ENCODE results near the gene ATRIP.
"Not testable (repeated sequence)": the region's sequence is repeated elsewhere in the genome, so short reads cannot be mapped to it uniquely, and the experiment has no call there.

The ATRIP gene

DNA sequence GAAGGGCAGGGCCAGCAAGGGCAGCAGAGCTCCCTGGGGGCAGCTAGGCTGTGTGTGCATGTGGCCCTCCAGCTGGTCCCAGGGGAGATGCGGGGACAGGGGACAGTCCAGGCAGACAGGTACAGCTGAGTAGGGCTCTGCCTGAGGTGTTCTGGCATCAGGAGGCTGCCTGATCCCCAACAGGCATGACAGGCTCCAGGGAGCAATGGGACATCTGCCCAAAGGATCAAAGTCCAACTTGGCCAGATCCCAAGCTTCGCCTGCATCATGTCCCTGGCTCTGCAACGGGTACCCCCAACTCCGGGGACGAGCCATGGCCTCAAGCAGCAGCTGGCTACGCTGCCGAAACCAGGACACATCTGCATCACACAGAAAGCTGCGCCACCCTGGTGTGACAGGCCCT is 21.8 kb downstream of the ATRIP start:
- no peak for DNase-seq (ENCODE audit: low read depth in 2 of 2)

DNA sequence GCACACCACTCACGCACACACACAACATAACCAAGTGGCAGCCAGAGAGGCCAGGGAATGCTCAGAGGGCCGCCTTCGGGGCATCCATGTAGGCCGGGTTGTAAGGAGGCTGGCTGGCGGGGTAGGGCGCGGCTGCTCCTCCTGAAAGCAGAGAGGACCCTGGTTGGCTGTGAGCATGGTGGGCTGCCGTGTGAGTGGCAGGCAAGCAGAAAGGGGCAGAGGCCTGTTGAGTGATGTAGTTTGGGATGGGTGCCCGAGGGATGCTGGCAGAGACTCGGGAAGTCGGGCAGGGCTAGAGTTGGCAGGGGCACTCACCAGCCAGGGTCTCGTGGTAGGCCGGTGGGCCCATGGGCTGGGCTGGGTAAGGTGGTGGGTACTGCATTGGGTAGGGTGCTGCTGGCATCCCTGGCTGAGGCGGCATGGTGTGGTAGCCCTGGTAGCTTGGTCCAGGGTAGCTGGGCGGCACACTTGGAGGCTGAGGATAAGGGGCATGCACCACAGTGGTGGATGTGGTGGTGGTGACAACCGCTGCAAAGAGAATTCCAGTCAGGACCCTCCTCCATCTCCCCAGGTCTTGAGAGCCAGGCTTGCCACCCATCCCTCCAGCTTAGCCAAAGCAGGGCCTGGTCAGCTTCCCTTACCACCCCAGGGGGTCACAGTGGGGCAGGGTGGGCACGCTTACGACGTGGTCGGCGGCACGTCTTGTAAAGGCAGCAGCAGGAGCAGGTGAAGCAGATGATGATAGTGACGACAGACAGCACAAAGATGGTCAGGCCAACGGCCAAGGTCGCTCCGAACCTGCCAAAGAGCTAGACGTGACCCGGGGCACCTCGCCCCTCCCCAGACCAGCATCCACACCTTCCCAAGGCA is 22.7 kb downstream of the ATRIP start:
- DNase-seq (ENCODE audit: low read depth in 2 of 2) = no peak

DNA sequence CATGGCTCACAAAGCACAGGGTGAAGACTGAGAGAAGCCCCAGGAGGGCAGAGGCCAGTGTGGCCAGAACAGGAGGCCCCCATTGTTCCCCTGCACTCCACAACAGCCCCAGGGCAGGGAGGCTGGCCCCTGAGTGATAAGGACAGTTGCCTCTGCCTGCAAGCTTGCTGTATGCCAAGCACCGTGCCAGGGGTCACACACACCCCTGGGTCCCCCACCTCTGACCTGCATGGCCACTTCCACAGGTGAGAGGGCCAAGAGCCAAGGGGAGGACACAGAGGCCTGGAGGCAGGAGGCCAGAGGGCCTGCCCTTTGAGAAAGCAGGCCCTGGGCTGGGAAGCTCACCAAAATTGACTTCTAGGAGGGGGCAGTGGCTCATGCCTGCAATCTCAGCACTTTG is 23.7 kb downstream of the ATRIP start:
- DNase-seq (ENCODE audit: low read depth in 2 of 2) = no peak

DNA sequence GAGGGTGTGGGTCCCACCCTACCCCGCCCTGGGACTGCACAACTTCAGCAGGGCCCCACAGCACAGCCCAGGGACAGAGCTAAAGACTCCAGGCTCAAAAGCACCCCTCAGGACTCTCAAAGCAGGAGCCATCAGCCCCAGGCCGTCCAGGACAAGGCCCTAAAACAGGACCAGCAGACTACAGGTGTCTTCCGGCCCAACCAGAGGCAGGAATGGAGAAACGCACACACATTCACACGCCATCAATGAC is 26.1 kb downstream of the ATRIP start:
- DNase-seq (ENCODE audit: low read depth in 2 of 2) = no peak

DNA sequence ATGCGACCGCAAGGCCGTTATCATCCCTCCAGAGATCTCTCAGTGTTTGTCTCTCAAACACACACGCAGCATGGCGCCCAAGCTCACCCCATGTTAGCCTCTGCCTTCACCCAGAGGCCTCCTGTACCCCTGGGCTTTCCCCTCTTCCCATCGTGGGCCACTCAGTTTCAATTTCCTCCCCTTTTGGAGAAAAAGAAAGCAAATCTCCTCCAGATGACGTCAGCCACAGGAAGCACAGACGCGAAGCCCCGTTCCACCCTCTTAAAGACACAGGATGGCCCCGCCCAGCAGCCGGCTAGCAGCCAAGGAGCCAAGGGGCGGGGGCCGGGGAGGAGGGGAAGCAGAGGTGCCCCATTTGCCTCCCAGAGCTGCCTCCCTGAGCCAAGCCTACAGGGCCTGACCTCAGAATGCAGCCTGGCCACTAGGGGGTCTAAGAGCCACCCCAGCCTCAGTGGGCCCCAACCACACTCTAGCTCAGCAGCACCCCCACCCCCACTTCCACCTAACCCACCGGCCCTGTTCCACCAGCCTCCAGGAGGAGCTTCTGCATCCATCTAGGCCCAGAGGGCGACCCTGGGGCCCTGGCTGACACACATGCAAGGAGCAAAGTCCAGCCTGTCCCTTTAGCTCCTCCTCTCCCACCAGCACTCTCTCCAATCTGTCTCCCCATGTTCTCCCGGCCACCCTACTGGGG is 26.5 kb downstream of the ATRIP start:
- DNase-seq (ENCODE audit: low read depth in 2 of 2) = peak; percentile 93 to 95

DNA sequence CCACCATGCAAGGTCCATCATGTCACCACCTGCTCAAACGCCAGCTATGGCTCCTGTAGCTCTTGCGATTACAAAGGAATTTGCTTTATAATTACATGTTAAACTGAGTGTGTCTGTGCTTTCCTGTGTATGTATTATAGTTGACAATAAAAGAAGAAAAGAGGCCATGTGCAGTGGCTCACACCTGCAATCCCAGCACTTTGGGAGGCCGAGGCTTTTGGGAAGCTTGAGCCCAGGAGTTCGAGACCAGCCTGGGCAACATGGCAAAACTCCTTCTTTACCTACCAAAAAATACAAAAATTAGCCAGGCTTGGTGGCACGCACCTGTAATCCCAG is 27.0 kb downstream of the ATRIP start:
- DNase-seq (ENCODE audit: low read depth in 2 of 2) = no peak

GRCh38 chr3:48474031-48474430 is 27.5 kb downstream of the ATRIP start:
- not testable (repeated sequence) for DNase-seq (ENCODE audit: low read depth in 2 of 2)

DNA sequence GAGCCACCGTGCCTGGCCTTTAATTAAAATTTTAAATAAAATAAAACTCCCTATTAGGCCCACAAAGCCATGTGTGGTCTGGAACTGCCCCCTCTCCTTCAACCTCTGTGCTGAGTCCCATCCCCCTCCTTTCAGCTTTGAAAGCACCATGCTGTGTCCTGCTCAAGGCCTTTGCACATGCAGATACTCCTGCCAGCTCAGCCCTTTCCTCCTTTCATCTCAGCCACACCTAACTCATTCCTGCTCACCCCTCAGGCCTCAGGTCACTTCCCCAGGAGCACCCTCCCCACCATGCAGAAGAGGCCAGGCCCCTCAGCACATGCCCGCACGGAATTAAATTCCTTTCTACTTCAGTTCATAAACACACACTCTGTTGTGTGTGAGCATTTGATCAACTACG is 28.1 kb downstream of the ATRIP start:
- no peak for DNase-seq (ENCODE audit: low read depth in 2 of 2)

GRCh38 chr3:48475188-48475587 is 28.7 kb downstream of the ATRIP start:
- no peak for DNase-seq (ENCODE audit: low read depth in 2 of 2)

DNA sequence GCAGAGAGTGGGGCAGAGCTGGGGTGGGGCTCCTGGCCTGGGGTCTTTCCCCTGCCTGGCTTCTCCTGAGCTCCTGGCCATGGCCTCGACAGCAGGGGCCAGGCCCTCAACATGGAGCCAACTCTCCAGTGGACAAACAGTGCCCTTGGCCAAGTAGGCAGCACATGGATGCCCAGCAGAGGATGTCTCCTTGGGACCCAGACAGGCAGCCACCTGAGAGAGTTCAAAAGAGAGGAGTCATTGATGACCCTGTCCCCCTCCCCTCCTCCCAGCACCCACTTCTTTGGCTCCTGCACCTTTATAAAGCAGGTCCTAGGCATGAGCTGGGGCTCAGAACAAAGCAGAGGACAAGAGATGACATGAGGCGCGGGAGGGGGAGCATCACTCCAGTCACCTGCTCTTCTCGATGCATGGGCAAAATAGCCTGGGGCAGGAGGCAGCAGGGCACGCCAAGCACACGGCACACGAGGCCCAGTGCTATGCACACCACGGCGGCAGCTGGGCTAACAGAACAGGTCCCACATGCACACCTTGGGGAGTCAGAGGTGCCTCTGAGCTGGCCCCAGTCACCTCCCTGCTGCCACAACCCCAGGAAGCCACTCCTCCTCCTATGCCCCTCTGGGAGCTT is 30.0 kb downstream of the ATRIP start:
- no peak for DNase-seq (ENCODE audit: low read depth in 2 of 2)

GRCh38 chr3:48477959-48478520 is 31.5 kb downstream of the ATRIP start:
- DNase-seq (ENCODE audit: low read depth in 2 of 2) = no peak

DNA sequence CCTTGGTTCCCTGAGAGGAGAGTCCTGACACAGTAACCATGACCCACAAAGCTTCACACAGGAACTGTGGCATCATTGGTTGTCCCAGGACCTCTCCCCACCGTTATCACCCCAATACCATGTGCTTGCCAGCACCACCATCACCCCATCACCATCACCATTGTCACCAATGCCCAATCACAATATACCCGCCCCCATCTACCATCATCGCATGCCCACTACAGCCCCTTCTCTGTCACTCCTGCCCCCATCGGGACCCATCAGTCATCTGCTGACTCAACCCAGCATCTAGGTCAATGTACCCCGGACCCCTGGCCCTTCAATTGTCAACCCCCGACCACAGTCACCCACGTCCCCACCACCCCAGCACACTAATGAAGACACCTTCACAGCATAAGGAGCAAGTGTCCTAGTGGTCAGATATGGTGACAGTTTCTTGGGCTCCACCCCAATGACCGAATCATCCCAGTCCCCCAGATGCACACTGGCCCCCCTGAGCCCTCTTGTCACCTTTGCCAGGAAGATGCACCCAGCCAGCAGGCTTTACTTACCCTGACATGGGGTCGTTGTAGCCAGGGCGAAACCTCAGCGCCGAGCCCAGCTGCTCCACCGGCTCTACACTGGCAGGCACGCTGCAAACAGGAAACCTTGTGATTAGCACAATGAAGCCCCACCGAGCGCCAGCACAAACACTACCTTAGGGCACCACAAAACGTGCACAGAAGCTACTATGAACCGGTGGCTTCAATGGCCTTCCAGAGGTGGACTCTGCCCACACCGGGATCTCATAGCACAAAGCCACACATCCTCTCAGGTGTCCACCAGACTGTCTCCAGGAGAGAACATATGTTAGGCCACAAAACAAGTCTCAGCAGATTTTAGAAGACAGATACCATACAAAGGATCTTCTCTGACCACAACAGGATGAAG is 32.4 kb downstream of the ATRIP start:
- no peak for DNase-seq (ENCODE audit: low read depth in 2 of 2)

DNA sequence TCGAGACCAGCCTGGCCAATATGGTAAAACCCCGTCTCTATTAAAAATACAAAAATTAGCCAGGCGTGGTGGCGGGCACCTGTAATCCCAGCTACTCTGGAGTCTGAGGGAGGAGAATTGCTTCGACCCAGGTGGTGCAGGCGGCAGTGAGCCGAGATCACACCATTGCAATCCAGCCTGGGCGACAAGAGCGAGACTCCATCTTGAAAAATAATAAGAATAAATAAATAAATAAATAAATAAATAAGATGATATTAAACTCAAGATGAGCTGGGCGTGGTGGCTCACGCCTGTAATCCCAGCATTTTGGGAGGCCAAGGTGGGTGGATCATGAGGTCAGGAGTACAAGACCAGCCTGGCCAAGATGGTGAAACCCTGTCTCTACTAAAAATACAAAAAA is 34.4 kb downstream of the ATRIP start:
- not testable (repeated sequence) for DNase-seq (ENCODE audit: low read depth in 2 of 2)

- not testable (repeated sequence) for DNase-seq (ENCODE audit: low read depth in 2 of 2)
Observed at GRCh38 chr3:48482822-48483221, 36.3 kb downstream of the ATRIP start.

- no peak for DNase-seq (ENCODE audit: low read depth in 2 of 2)
Observed at GRCh38 chr3:48486952-48487351, 40.4 kb downstream of the ATRIP start.

- DNase-seq (ENCODE audit: low read depth in 2 of 2) = no peak
Observed at GRCh38 chr3:48492461-48493202, 46.1 kb downstream of the ATRIP start.

DNA sequence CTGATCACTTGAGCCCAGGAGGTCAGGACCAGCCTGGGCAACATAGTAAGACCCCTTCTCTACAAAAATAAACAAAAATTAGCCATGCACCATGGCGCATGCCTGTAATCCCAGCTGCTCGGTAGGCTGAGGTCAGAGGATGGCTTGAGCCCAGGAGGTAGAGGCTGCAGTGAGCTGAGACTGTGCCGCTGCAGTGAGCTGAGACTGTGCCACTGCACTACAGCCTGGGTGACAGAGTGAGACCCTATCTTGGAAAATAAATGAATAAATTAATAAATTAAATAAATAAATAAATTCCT is 46.6 kb downstream of the ATRIP start:
- no peak for DNase-seq (ENCODE audit: low read depth in 2 of 2)

DNA sequence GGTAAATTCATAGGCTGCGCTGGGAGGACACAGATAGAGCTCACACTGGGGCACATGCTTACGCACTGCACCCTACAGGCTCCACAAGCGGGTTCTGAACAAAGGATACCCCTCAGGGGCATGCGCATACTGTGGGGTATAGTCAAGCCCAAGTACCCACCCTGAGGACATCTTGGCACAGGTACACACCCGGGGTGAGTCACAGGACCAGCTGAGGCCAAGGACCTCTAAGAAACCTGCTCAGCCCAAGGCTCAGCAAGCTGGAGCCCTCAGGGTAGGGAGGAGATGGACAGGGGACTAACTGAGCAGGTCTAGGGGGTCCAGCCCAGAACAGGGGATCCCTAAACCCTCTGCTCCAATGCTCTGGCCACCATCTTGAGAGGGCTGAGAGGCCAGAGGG is 54.1 kb downstream of the ATRIP start:
- no peak for DNase-seq (ENCODE audit: low read depth in 2 of 2)

- DNase-seq (ENCODE audit: low read depth in 2 of 2) = no peak
Observed at GRCh38 chr3:48501196-48501595, 54.7 kb downstream of the ATRIP start.

- no peak for DNase-seq (ENCODE audit: low read depth in 2 of 2)
Observed at GRCh38 chr3:48502121-48502520, 55.6 kb downstream of the ATRIP start.

DNA sequence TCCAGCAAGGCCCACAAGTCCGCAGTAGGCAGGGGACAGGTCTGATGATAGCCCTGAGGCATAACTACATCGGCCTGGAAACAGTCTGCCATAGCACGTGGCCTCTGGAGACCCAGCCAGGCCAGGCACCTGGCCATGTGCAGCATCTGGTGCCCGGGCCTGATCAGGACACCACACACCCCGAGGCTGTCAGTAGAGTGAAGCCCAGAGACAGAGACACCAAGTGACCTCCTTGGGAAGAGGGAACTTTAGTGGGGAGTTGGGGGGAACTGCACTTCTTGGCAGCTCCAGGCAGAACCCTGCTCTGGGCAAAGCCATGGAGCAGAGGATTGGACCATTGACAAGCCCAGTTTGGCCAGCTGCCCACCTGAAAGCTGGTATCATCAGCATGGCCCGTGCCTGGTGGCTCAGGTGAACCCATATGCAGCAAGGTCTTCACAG is 56.2 kb downstream of the ATRIP start:
- DNase-seq (ENCODE audit: low read depth in 2 of 2) = no peak
